ENCODE data around the gene PRKCQ.

PRKCQ gene

DNA sequence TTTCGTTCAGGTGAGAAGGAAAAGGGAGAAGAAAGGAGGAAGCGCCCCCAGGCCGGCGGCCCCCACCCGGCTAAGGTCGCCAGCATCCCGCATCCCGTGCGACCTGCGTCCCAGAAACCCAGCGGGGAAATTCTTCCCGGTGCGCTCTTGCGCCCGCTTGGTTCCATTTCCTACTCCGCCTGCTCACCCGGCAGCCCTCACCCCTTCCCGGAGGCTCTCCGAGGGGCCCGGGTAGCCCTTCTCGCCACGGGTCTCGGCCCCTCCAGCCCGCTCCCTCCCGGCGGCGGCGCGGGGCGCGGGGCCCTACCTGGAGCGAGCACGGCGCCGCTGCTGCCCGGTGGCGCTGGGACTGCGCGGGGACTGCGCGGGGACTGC lies at the start of gene PRKCQ:
PRKCQ (minus strand) TSS at position 373 of the 375 bp plus-strand sequence. CDS start 65,141 bp downstream, outside the sequence.
- peak within 1 kb of the TSS; percentile 98 for H3K27ac Mint-ChIP-seq
- no peaks in the 10 kb centered on the region for H3K9me3 Mint-ChIP-seq
- no peaks in the 10 kb centered on the region for H3K27me3 Mint-ChIP-seq
- peaks cover 58% of the 10 kb centered on the region for H3K36me3 Mint-ChIP-seq
- CTCF ChIA-PET, result interaction anchor here (0.9 to 6.7 kb wide), 7 partner anchors 9 to 87 kb away, joined by 5 to 53 read pairs (median 37); no protein-coding TSS in a partner anchor
- H3K4me3 Mint-ChIP-seq, result peak within 1 kb of the TSS; percentile 94
- no peak for DNase-seq
- peaks cover 46% of the 10 kb centered on the region for H3K4me1 Mint-ChIP-seq

- peaks cover 2% of the 10 kb centered on the region for H3K9me3 Mint-ChIP-seq
- peaks cover 35% of the 10 kb centered on the region for H3K36me3 Mint-ChIP-seq
- CTCF ChIA-PET, result interaction anchor here (1.0 to 1.3 kb wide), 2 partner anchors 12 to 23 kb away, joined by 3 to 6 read pairs; no protein-coding TSS in a partner anchor
- peaks cover 21% of the 10 kb centered on the region for H3K4me1 Mint-ChIP-seq
- peak; percentile 37 for DNase-seq
- peak overlapping the region; percentile 56 for H3K27ac Mint-ChIP-seq
- no peaks in the 10 kb centered on the region for H3K27me3 Mint-ChIP-seq
- no peak overlapping the region for H3K4me3 Mint-ChIP-seq
Measured at GRCh38 chr10:6625428-6625827, 45.4 kb upstream of the PRKCQ start.

- Mint-ChIP-seq H3K36me3 (peaks cover 43% of the 10 kb centered on the region), H3K4me1 (peaks cover 21% of the 10 kb centered on the region), H3K27me3 (no peaks in the 10 kb centered on the region), H3K9me3 (peaks cover 2% of the 10 kb centered on the region), H3K27ac (no peak overlapping the region), H3K4me3 (no peak overlapping the region)
- no peak for DNase-seq
- CTCF ChIA-PET, result interaction anchor here (0.5 kb wide), 1 partner anchor 537 kb away, joined by 4 read pairs; no protein-coding TSS in a partner anchor
Measured at GRCh38 chr10:6624392-6624791, 44.3 kb upstream of the PRKCQ start.

- no peak for DNase-seq
- CTCF ChIA-PET, result interaction anchor here (1.3 kb wide), 1 partner anchor 26 kb away, joined by 3 read pairs; no protein-coding TSS in a partner anchor
- H3K27ac Mint-ChIP-seq, result no peak overlapping the region
- H3K4me1 Mint-ChIP-seq, result peaks cover 25% of the 10 kb centered on the region
- H3K27me3 Mint-ChIP-seq, result no peaks in the 10 kb centered on the region
- peaks cover 47% of the 10 kb centered on the region for H3K36me3 Mint-ChIP-seq
- peaks cover 2% of the 10 kb centered on the region for H3K9me3 Mint-ChIP-seq
- no peak overlapping the region for H3K4me3 Mint-ChIP-seq
Measured at GRCh38 chr10:6622921-6623320, 42.8 kb upstream of the PRKCQ start.

DNA sequence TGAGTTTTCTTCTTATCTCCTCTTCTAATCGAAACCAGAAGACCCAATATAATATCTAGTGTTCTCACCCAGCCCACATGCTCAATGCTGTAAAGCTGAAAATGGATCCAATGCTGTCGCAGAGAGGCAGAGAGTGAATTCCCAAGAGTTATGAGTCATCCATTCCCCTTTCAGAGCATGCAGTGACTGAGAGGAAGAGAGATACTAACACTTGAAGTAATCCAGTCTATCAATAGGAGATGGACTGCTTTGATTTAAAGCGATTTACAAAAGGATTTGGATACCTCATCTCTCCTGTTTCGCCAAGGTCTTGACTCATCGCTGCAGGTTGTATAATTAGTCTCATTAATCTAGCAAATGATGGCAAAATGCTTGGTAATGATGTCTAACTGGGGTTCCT lies 41.5 kb upstream of the PRKCQ start:
- no peaks in the 10 kb centered on the region for H3K27me3 Mint-ChIP-seq
- no peak for DNase-seq
- H3K36me3 Mint-ChIP-seq, result peaks cover 41% of the 10 kb centered on the region
- no peak overlapping the region for H3K4me3 Mint-ChIP-seq
- peaks cover 32% of the 10 kb centered on the region for H3K4me1 Mint-ChIP-seq
- no peak overlapping the region for H3K27ac Mint-ChIP-seq
- no peaks in the 10 kb centered on the region for H3K9me3 Mint-ChIP-seq
- CTCF ChIA-PET, result interaction anchor here (1.3 kb wide), 1 partner anchor 27 kb away, joined by 3 read pairs; no protein-coding TSS in a partner anchor

DNA sequence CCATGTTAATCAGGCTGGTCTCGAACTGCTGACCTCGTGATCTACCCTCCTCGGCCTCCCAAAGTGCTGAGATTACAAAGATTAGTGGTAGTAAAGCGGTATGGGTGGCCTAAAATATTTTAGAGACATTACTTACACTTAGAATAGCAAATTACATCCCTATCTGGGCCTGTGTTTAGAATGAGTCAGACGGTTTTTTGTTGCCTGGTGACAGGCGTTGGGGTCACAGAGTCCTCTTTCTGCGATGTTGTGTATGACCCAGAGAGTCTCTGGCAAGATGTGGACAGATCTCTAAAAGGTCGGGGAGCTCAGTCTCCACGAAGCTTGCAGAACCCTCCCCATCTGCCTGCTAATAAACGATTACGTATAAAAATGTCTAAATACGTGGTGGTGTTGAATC lies 39.6 kb upstream of the PRKCQ start:
- H3K27ac Mint-ChIP-seq, result no peak overlapping the region
- CTCF ChIA-PET, result no interaction called here
- no peak overlapping the region for H3K4me3 Mint-ChIP-seq
- no peaks in the 10 kb centered on the region for H3K27me3 Mint-ChIP-seq
- peaks cover 5% of the 10 kb centered on the region for H3K9me3 Mint-ChIP-seq
- peaks cover 54% of the 10 kb centered on the region for H3K36me3 Mint-ChIP-seq
- peaks cover 29% of the 10 kb centered on the region for H3K4me1 Mint-ChIP-seq
- no peak for DNase-seq

- no peak overlapping the region for H3K4me3 Mint-ChIP-seq
- H3K27ac Mint-ChIP-seq, result no peak overlapping the region
- peaks cover 59% of the 10 kb centered on the region for H3K36me3 Mint-ChIP-seq
- peaks cover 35% of the 10 kb centered on the region for H3K4me1 Mint-ChIP-seq
- CTCF ChIA-PET, result no interaction called here
- peaks cover 16% of the 10 kb centered on the region for H3K9me3 Mint-ChIP-seq
- no peaks in the 10 kb centered on the region for H3K27me3 Mint-ChIP-seq
- no peak for DNase-seq
Measured at GRCh38 chr10:6618340-6618739, 38.3 kb upstream of the PRKCQ start.

DNA sequence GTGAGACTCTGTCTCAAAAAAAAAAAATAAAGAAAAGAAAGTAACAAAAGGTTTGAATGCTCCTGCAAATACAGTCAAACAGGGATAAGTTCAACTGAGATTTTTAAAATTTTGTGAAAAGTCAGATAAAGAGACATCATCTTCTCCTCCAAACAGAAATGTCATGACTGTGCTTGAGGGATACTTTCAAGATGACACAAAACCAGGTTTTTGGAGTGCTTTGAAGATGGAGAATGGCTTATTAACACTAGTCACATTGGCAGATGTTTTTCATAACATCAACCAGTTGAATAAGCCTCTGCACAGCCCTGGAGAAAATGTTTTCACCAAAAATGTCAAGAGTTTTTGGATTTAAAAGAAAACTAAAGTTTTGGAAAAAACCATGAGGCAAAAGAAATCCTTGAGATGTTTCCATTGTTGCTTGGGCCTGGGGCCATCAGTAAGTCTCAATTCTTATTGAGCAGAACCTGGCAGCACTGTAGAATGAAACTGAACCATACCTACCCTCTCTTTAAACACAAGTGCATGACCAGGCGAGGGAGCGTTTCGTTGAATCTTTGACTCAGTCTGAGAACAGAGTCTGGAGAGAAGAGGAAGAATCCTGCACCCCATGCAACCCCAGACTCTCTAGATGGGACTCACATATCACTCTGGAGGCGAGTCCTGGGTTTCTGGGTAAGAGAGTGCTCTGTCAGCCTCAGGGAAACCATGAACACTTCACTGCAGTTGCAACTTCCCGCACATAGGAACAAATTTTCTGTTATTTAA lies 37.4 kb upstream of the PRKCQ start:
- H3K27ac Mint-ChIP-seq, result no peak overlapping the region
- no peak overlapping the region for H3K4me3 Mint-ChIP-seq
- H3K27me3 Mint-ChIP-seq, result no peaks in the 10 kb centered on the region
- H3K9me3 Mint-ChIP-seq, result peaks cover 25% of the 10 kb centered on the region
- H3K4me1 Mint-ChIP-seq, result peaks cover 42% of the 10 kb centered on the region
- H3K36me3 Mint-ChIP-seq, result peaks cover 62% of the 10 kb centered on the region
- CTCF ChIA-PET, result no interaction called here
- no peak for DNase-seq

DNA sequence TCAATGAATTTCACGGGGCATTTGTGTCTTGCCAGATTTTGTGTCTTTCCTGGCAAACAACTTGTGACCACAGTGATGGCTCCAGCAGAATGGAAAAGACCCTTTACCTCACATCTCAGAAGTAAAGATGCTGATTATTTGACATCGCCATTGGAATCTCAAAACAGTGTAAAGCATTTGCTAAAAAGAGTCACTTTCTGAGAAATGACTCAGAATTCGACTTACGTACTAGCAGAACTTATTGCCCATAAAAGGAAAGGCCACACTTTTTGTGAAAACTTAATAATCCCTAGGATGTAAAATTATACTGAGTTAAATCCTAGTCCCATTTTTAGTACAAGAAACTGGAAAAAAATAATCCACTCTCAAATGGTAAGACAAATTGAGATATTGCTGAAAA lies 35.9 kb upstream of the PRKCQ start:
- no peaks in the 10 kb centered on the region for H3K27me3 Mint-ChIP-seq
- no peak for DNase-seq
- H3K27ac Mint-ChIP-seq, result peak overlapping the region; percentile 1
- no peak overlapping the region for H3K4me3 Mint-ChIP-seq
- H3K4me1 Mint-ChIP-seq, result peaks cover 57% of the 10 kb centered on the region
- peaks cover 59% of the 10 kb centered on the region for H3K36me3 Mint-ChIP-seq
- CTCF ChIA-PET, result no interaction called here
- H3K9me3 Mint-ChIP-seq, result peaks cover 27% of the 10 kb centered on the region

DNA sequence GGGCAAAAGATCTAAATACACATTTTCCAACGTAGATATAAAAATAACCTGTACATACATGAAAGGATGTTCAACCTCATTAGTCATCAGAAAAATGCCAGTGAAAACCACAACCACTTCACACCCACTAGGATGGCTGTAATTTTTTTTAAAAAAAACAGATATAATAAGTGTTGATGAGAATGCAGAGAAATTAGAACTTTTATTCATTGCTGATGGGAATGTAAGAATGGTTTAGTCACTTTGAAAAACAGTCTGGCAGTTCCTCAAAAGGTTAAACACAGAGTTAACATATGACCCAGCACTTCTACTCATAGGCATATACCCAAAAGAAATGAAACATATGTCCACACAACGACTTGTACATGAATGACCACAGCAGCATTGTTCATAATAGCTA lies 32.3 kb upstream of the PRKCQ start:
- Mint-ChIP-seq H3K27me3 (no peaks in the 10 kb centered on the region), H3K4me1 (peaks cover 82% of the 10 kb centered on the region), H3K9me3 (peaks cover 45% of the 10 kb centered on the region), H3K27ac (peak overlapping the region; percentile 64), H3K36me3 (peaks cover 71% of the 10 kb centered on the region), H3K4me3 (no peak overlapping the region)
- CTCF ChIA-PET, result no interaction called here
- DNase-seq, result no peak

GRCh38 chr10:6610647-6611046 lies 30.6 kb upstream of the PRKCQ start:
- DNase-seq, result no peak
- peak overlapping the region; percentile 49 for H3K27ac Mint-ChIP-seq
- no peaks in the 10 kb centered on the region for H3K27me3 Mint-ChIP-seq
- H3K9me3 Mint-ChIP-seq, result peaks cover 55% of the 10 kb centered on the region
- H3K4me3 Mint-ChIP-seq, result no peak overlapping the region
- CTCF ChIA-PET, result interaction anchor here (0.7 to 1.7 kb wide), 6 partner anchors 8 to 37 kb away, joined by 3 to 5 read pairs (median 4); no protein-coding TSS in a partner anchor
- H3K4me1 Mint-ChIP-seq, result peaks cover 80% of the 10 kb centered on the region
- peaks cover 73% of the 10 kb centered on the region for H3K36me3 Mint-ChIP-seq

DNA sequence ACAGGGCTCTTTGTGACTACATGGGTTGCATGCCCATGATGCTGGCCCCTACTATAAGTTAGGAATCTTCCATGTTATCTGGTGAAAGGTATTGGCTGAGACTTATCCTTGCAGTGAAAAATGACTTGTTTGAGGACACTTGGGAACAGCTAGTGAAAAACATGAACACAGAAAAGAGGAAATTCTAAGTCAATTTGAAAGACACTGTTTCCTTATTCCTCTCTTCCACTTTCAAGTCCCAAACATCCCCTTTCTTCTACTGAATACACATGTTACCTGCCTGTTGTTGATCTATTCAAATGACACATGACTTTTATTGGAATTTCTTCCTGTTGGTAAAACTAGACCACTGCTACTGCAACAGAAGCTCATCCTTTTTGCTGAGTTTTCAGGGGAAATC lies 29.5 kb upstream of the PRKCQ start:
- Mint-ChIP-seq H3K27me3 (no peaks in the 10 kb centered on the region), H3K4me3 (no peak overlapping the region), H3K36me3 (peaks cover 71% of the 10 kb centered on the region), H3K27ac (no peak overlapping the region), H3K4me1 (peaks cover 83% of the 10 kb centered on the region), H3K9me3 (peaks cover 49% of the 10 kb centered on the region)
- CTCF ChIA-PET, result interaction anchor here (1.0 to 2.0 kb wide), 3 partner anchors 29 to 67 kb away, joined by 4 to 6 read pairs (median 4); no protein-coding TSS in a partner anchor
- no peak for DNase-seq

DNA sequence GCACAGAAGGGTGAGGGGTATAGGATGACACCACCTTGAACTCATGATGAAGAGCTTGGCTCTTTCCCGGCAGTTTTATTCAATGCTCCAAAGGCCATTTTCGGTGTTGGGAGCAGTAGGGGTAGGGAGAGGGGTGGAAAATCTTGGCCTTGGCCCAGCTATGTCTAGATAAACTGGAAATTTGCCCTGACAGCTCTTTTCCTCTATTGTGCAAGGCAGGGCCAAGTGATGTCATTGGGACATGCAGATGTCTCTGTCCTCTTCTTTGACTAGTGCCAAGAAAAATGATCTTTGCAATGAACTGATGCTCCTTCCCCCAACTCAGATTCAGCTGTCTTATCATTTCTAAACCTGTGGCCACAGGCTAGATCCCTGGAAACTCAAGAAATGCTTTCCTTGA lies 27.7 kb upstream of the PRKCQ start:
- Mint-ChIP-seq H3K4me3 (no peak overlapping the region), H3K36me3 (peaks cover 68% of the 10 kb centered on the region), H3K27me3 (no peaks in the 10 kb centered on the region), H3K9me3 (peaks cover 33% of the 10 kb centered on the region), H3K4me1 (peaks cover 90% of the 10 kb centered on the region), H3K27ac (peak overlapping the region; percentile 93)
- no peak for DNase-seq
- CTCF ChIA-PET, result interaction anchor here (0.8 to 1.8 kb wide), 9 partner anchors 14 to 60 kb away, joined by 3 to 12 read pairs (median 6); no protein-coding TSS in a partner anchor

DNA sequence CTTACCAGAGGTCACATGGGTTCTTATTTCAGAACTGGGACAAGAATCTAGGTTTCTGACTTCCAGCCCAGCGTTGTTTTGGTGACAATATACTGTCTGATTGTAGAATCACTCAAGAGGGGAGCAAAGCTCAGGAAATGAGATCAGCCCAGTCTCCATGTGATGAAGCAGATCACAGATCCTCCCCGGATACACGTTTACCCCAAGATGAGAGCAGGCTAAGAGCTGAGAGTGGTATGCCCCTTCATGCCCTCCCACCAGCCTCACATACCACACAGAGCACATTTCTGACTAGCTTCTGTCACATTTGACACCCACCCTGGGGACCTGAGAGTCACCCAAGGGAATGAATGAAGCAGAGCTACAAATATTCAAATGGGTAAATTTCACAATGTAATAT lies 27.1 kb upstream of the PRKCQ start:
- Mint-ChIP-seq H3K4me1 (peaks cover 90% of the 10 kb centered on the region), H3K36me3 (peaks cover 71% of the 10 kb centered on the region), H3K27ac (peak overlapping the region; percentile 93), H3K27me3 (no peaks in the 10 kb centered on the region), H3K4me3 (peak overlapping the region; percentile 33), H3K9me3 (peaks cover 30% of the 10 kb centered on the region)
- CTCF ChIA-PET, result interaction anchor here (0.8 to 1.8 kb wide), 9 partner anchors 13 to 61 kb away, joined by 3 to 12 read pairs (median 6); no protein-coding TSS in a partner anchor
- DNase-seq, result peak; percentile 66
